GM21423 (cell line): Measurements from ENCODE around the gene ZNF423.

ENCODE experiments used
- ATAC-seq: cut with Tn5 transposase; IDR thresholded peaks from one replicate; pipeline ENCODE4 v1.9.1; 2021; ENCODE audit warnings: mild to moderate bottlenecking, moderate library complexity; ENCODE audit not compliant: unreplicated experiment

Gene ZNF423

DNA sequence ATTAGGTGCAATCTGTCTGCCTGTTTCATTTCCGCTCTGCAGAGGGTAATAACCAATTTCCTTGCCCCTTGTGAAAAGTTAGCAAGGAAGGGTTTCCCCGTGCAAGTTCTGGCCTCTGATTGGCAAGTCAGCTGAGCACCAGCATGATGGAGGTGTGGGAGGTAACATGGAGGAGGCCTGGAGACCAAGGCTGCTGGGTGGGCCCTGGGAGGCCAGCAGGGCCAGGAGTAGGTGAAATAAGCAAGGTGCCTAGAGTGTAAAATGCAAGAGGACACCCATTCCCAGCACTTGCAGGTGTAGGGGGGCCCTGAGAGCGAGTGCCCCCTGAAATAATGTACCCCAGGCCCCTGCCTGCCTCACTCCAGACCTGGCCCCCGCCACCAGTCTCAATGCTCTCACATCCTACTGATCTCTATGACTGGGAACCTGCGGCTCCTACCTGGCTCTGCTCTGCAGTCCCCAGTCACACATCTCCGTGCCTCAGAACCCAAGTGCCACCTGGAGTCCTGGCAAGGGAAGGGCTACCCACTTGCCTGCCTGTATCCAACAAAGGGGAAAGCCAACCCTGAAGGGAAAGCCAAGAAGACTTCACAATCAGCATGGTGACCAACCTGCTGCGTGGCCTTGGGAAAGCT, 366.1 kb downstream of the ZNF423 start:
- no peak for ATAC-seq

DNA sequence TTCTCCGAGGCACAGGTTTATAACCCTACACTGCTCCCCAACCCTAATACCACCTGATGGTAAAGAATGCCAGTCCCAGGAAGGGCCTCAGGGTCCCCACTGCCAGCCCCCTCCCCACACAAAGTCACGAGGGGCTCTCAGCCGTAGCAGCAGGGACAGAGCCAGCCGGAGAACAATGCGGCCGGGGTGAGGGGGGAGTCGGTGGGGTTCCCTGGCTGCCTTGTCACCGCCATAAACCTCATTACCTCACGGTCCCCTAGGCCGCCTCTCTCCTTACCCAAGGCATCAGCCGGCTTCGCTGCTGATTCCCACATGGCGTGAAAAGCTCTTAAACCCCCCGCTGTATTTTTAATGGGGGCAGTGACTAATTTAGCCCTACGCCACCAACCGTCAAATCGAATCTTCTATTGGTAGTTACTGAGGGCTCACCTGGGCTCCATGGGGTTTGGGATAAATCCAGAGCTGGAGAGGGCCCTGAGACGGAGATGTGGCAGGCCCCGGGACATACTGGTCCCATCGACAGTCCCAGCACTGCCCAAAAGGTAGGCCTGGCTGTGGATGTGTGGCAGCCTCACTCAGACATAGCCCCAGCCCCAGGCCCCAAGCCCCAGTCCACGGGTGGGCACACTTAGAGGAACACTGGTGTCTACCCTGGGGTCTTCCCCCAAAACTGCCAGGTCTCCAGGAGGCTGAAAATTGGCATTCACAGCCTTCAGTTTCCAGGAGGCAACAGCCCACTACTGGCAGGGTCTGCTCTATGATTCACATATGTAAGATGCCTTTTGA, 367.0 kb downstream of the ZNF423 start:
- ATAC-seq: no peak

DNA sequence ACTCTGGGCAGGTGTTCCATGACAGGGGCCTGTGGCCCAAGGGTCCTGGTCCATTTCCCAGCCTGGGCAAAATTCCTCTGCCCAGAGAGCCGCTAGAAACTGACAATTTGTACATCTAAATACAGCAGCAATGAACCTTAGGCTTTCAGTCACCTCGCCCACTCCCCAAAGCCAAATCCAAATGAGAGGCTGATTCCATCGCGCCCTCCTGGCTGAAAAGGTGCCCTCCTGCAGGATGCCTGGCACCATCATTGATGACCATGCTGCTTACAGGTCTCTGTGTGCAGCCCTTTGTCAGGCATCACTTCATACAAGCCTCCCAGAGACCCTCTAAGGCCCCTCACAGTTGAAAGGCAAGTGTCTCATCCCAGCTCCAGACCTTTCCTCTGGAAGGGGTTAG, 367.6 kb downstream of the ZNF423 start:
- ATAC-seq: no peak

DNA sequence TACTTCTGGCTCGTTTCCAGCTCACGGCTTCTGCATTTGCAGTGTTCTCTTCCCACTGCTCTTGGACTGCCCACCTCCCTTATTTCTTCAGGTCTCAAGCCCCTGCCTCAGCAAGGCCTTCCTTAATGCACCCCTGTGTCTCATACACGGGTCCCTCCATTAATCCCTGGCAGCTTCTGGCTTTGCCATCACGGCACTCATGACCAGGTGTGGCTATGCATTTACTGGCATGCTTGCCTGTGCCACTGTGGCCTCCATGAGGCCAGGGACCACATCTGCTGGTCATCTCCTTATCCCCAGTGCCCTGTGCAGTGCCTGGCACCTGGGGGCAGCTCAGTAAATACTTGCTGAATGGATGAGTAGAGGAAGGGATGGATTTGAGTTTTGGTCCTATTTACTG, 368.2 kb downstream of the ZNF423 start:
- no peak for ATAC-seq

DNA sequence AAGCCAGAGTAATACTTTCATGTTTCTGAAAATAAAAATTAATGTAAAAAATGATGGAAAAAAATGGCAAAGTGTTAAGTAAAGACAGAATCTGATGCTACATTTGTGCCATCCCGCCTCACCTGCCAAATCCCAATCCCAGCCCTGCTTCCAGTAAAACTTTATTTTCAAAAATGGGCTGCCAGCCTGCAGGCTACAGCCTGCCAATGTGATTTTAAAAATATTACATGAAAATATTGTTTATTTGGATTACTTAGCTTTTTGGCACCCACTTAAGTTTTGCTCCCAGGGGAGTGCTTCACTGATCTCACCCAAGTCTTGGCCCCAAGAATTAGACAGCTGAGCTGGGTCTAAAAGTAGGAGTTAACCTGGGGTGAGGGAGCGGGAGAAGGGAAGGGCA, 369.5 kb downstream of the ZNF423 start:
- no peak for ATAC-seq

DNA sequence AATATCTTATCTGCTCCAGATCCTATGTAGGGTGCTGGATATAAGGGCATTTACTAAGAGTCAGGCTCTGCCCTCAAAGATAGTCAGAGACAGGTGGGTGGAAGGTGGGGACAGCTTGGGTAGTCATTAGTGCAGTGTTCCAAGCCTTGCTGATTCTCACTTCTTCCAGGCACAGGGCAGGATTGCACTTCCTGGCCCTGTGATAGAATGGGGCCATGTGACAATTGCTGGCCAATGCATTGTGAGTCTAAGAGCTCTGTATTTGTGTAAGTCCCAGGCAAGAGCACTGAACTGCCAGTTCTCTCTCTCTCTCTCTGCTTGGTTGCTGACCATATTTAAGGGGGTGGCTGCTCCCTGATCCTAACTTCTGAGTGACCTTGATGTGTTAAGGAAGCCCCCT, 370.2 kb downstream of the ZNF423 start:
- no peak for ATAC-seq

DNA sequence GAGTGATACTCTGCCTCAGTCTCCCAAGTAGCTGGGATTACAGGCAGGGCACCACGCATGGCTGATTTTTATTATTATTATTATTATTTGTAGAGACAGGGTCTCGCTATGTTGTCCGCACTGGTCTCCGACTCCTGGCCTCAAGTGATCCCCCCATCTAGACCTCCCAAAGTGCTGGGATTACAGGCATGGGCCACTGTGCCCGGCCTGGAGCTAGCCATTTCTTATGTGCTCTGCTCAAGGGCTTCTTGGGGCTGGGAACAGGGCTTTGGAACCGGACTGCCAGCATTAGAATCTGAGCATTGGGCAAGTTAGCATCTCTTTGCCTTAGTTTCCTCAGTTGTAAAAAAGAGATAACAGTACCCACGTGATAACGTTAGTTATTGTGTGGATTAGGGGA, 371.0 kb downstream of the ZNF423 start:
- ATAC-seq: no peak

DNA sequence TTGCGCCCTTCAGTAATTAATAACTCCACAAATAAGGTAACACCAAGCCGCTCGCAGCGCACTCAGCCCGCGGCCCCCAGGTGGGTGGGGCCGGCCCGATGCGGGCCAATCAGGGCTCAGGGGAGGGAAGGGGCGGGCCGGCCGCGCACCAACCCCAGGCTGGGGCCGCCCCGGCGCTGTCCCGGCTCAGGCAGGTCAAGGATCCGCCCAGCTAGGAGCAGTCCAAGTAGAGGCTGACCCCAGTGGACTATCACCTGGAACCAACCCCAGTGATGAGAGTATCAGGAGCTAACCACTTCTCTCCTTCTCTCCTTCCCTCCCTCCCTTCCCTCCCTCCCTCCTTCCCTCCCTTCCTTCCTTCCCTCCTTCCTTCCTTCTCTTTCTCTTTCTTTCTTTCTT, 371.5 kb downstream of the ZNF423 start:
- no peak for ATAC-seq

DNA sequence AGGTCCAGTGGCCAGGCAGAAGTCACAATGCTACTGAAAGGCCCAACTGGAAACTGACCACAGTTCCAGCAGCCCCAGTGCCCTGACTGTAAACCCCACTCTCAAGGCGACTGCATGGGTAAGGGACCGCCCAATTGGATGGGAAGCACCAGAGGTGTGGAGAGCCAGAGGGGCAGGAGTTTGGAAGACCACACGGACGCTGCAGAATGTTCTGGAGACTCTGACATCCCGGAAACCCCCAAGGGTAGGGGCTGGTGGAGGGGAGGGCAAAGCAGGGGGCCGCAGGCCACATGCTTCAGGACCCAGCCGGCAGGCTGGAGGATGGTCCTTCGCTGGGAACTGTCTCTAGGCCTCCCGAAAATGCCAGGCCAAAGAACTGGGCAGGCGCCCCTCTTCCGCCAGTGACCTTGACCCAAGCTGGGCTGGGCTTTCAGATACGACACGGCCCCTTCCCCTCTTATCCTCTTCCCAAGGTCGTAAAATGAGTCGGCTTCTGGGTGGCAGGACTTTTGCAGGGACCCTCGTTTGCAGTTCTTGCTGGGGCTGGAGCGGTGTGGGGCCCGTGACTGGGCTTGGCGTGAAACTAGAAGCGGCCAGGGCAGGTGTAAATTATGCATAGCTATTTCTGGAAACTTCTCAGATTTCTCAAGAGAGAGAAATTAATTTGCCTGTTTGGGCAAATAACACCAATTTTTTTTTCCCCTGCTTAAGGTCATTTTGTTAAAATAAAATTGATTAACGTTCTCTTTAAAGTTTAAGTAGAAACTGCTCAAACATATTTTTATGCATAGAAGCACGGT, 372.1 kb downstream of the ZNF423 start:
- ATAC-seq: no peak

DNA sequence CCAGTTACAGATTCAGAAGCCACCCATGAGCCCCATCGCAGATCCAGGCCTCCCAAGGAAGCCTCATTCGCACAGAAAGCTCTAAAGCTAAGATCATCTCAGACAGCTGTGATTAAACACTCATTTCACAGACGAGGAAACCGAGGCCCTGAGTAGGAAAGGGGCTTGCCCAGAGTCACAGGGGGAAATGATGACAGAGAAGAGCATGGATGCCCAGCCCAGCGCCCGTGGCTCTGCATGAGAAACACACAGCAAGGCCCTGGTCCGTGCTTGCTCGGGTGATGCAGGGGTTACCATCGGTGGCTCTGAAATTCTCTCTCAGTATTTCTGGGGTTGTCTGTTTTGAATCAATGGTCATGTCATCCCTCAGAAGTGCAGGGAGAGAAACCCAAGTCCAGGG, 372.7 kb downstream of the ZNF423 start:
- ATAC-seq: no peak

DNA sequence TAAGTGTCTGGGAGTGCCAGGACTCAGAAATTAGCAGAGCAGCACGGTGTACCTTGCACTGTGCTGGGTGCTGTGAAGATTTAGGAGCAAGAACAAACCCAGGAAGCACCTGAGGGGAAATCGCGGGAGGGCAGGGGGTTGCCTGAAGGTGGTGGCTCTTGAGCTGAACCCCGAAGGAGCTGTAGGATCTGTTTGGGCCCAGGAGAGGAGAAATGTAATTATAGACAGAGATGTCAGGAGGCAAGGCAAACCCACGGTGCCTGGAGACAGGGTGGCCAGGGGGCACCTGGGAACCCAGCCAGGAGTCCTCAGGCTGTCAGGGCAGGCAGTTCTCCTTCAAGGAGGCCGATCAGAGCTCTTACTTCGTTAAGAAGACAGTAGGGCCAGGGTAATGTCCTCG, 373.2 kb downstream of the ZNF423 start:
- ATAC-seq: no peak

DNA sequence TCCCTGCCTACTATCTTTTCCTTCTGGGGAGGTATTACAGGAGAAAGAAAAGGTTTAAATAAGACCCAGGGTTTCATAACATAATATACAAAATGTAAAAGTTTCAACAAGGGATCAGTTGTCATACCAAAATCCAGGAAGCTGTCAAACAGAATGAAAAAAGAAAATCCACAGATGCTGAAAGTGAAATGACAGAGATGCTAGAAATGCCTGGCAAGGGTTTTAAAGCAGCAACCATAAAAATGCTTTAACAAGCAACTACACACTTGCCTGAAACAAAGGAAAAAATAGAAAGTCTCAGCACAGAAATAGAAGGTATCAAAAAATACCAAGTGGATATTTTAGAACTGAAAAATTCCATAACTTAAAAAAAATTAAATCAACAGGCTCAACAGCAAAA, 377.3 kb downstream of the ZNF423 start:
- ATAC-seq: no peak

DNA sequence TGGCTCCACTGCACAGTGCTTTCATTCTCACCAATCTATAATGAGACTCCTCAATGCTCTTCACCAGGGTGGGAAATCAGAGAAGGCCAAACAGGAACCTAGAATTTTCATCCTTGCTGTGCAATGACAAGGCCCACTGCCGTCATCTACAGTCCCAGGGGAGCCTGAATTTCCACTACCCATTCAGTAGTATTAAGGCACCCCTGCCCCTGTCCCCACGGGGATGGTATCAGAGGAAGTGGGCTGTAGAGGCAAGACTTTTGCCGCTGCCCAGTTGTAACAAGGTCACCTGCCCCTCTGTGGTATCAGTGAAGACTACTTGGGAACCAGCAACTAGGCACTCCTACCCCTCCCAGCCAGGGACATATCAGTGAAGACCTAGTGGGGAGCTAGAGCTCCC, 377.8 kb downstream of the ZNF423 start:
- ATAC-seq: no peak

DNA sequence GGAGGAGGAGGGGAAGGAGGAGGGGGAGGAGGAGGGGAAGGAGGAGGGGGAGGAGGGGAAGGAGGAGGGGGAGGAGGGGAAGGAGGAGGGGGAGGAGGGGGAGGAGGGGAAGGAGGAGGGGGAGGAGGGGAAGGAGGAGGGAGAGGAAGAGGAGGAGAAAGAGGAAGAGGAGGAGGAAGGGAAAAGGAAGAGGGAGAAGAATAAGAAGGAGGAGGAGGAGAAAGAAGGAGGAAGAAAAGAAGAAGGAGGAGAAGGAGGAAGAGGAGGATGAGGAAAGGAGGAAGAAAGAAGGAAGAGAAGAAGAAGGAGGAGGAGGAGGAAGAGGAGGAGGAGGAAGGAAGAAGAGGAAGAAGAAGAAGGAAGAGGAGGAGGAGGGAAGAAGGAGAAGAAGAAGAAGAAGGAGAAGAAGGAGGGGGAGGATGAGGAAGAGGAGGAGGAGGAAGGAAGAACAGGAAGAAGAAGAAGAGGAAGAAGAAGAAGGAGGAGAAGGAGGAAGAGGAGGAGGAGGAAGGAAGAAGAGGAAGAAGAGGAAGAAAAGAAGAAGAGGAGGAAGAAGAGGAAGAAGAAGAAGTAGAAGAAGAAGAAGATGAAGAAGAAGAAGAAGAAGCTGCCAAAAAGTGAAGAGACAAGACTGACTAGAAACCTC, 378.5 kb downstream of the ZNF423 start:
- ATAC-seq: no peak

DNA sequence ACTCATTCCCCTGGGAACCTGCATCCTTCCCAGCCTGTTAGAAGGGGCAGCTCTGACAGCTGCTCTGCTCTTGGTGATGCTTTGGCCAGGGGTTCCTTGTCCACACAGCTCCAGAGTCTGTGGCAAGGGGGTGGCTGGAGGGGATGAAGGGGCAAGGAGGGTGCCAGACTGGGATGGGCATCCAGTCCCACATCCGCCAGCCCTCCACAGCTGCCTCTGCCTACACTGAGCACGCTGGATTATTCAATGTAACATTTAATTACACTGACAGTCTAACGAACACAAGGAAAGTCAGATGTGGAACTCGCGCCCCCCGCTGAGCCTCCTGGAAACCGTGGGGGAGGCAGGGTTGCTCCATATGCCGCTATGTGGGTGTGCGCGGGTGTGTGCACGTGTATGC, 381.2 kb downstream of the ZNF423 start:
- no peak for ATAC-seq

DNA sequence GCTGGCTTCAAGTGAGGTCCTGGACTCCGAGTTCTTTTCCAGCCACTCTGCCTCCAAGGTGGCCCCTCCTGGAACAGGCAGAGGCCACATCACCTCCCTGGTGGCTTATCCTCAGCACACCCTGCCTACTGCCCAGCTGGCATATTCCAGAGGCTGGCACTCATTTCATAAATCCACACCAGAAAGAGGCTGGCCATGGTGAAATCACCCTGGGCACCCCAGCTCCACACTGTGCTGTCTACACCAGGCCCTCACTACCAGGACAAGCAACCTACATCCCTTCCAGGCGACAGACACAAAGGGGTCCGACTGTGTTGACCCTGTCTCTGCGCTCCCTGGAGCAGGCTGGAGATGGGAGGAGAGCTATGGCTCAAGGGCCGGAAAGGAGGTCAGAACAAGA, 382.1 kb downstream of the ZNF423 start:
- ATAC-seq: no peak

DNA sequence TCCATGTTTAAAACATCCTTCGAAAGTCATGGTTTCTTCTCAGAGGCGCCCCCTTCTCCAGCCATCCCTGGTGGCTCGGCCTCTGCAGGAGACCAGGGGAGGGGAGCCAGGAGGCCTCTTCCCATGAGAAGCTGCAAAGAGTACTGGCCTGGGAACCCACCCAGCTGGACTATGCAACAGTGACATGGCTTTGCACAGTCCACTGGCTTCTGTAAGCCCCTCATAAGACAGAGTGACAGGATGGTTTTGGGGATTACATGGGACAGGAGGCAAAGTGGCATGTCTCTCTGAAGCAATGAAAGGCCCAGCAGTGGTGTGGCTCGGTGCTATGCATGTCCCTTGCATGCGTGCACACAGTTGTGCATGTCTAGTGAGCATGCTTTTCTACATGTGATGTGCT, 382.8 kb downstream of the ZNF423 start:
- no peak for ATAC-seq

DNA sequence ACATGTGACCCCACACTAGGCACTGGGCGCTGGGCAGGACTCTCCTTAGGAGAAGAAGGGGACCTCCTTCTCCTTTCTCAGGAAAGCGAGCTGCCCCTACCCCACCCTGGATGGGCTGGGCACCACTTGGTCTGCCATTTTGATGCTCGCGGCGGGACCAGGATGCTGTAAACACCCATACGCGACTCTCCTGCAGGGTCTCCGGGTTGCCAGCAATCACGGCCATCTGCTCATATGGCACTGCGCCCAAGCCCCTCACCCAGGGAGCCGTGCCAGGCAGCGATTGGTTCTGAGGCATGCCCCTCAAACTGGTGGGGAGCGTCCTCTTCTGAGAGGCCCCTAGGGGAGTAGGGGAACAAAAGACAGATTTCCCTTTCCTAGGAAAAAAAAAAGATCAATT, 383.3 kb downstream of the ZNF423 start:
- no peak for ATAC-seq

DNA sequence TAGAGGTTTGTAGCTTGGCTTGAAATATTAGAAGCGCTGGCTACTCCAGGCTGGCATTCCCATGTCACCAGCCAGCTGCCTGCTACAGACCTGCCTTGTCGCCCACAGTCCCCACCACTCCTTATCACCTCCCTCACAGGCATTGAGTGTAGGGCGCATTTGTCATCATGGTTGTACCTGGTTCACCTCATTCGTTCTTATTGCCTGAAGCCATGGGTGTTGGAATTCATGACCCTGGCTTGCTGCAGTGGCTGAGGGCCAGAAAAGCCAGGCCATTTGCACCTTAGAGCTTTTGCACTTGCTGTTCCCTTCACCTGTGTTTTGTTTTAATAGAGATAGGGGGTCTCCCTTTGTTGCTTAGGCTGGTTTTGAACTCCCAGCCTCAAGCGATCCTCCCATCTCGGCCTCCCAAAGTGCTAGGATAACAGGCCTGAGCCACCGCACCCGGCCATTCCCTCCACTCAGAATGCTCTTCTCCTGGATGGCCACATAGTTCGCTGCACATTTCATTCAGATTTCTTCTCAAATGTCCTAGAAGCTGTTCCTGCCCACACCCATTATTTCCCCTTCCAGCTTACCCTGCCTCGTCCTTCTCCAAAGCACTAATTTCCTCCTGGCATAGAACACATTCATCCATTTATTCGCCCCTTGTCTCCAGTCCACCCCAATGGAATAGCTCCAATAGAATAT, 384.7 kb downstream of the ZNF423 start:
- no peak for ATAC-seq

DNA sequence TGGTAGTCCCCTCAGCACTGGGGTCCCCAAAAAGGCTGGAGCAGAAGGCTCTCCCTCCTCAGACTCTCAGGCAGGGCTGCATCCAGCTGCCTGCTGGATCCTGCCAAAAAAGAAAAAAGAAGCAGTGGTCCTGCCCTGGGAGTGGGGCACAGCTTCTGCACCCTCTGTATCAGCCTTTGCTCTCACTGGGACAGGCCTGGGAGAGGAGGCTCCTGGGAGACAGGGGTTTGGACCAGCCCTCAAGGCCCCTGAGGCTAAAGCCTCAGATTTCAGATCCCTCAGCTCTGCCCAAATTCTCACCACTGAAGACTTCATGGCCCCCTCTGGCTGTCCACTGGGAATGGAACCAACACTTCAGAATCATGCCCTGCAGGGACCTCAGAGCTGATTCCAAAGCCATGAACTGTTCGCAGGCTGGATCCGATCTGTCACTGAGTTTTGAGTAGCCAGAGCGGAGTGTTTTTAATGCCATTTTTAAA, 385.4 kb downstream of the ZNF423 start:
- ATAC-seq: no peak

DNA sequence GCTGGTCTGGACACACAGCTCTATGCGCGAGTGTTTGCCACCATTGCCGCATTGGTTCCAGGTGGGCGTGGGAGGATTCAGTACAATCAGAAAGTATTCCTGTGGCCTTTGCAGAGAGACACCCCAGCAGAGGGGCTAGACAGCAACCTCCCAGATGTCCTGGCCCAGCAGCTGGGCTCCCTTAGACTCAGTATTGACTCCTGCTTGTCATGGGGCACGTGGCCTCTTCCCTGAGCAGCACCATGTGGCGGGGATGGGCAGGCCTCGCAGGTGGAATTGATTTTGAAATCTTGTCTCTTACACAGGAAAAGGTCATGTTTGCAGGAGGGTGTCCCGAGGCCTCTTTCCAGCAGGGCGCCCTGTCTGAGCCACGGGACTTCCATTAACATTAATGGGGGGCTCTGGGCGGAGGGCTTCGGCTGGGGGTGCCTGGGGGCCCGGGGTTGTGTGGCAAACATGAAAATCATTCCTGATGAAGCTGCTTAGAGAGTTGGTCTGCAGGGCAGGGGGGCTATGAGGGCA, 385.9 kb downstream of the ZNF423 start:
- no peak for ATAC-seq
